GM06990 (cell line): ENCODE data around the gene CEP85.

Source experiments
- DNase-seq: peaks from one replicate; pipeline ENCODE4 v3.0.0-alpha.2; 2011; ENCODE audit not compliant: insufficient read length; ENCODE audit errors: extremely low read depth
- H3K27me3 ChIP-seq: replicated peaks from 2 replicates; pipeline ENCODE4 v1.6.0; 2011; ENCODE audit warnings: low read length; ENCODE audit not compliant: control insufficient read depth, insufficient read depth
- H3K36me3 ChIP-seq: 2 replicates; pipeline ENCODE4 v1.5.1; 2011; ENCODE audit warnings: low read length; ENCODE audit not compliant: control insufficient read depth, insufficient read depth
- H3K4me3 ChIP-seq: replicated peaks from 2 replicates; pipeline ENCODE4 v1.5.1; 2011; ENCODE audit warnings: low read depth, mild to moderate bottlenecking, control low read depth, low read length
- CTCF ChIP-seq: IDR thresholded peaks from 2 replicates; pipeline ENCODE4 v1.5.1; 2011; ENCODE audit warnings: low read length, control low read depth, mild to moderate bottlenecking, inconsistent platforms; ENCODE audit not compliant: insufficient read depth, poor library complexity, severe bottlenecking

Gene CEP85

GRCh38 chr1:26189751-26190275, 44.2 kb upstream of the CEP85 start:
- H3K4me3 ChIP-seq = no peak overlapping the region
- TF ChIP-seq CTCF = no peak
- DNase-seq = no peak
- H3K36me3 ChIP-seq = no peaks in the 10 kb centered on the region
- H3K27me3 ChIP-seq = no peaks in the 10 kb centered on the region

- H3K4me3 ChIP-seq = no peak within 1 kb of the TSS
- TF ChIP-seq CTCF = peak; percentile 21
- no peaks in the 10 kb centered on the region for H3K27me3 ChIP-seq
- no peaks in the 10 kb centered on the region for H3K36me3 ChIP-seq
- no peak for DNase-seq
These were observed 43.5 kb upstream of the CEP85 start, which contains the start of gene CATSPER4 for GRCh38 chr1:26190373-26190987. TSS of gene CATSPER4 (plus strand) at chr1:26190602. CDS start at chr1:26190628, 26 bp downstream.

GRCh38 chr1:26191739-26192138, 42.3 kb upstream of the CEP85 start:
- Histone ChIP-seq H3K4me3 (no peak overlapping the region), H3K27me3 (no peaks in the 10 kb centered on the region), H3K36me3 (no peaks in the 10 kb centered on the region)
- no peak for DNase-seq
- TF ChIP-seq CTCF = no peak

GRCh38 chr1:26195805-26196204, 38.2 kb upstream of the CEP85 start:
- H3K4me3 ChIP-seq = no peak overlapping the region
- no peaks in the 10 kb centered on the region for H3K27me3 ChIP-seq
- H3K36me3 ChIP-seq = no peaks in the 10 kb centered on the region
- DNase-seq = no peak
- TF ChIP-seq CTCF = no peak

- Histone ChIP-seq H3K36me3 (no peaks in the 10 kb centered on the region), H3K4me3 (no peak overlapping the region), H3K27me3 (no peaks in the 10 kb centered on the region)
- no peak for TF ChIP-seq CTCF
- no peak for DNase-seq
These were observed 36.7 kb upstream of the CEP85 start for GRCh38 chr1:26197301-26197700.
